ENCODE results near the gene KIRREL1.

Gene KIRREL1

GRCh38 chr1:158104891-158105290 is 111.4 kb downstream of the KIRREL1 start:
- Histone ChIP-seq H3K18ac (ENCODE audit: low read length) (peak overlapping the region; percentile 39), H2AK5ac (ENCODE audit: low read length) (no peak overlapping the region)

GRCh38 chr1:158105352-158106095 is 112.1 kb downstream of the KIRREL1 start:
- Histone ChIP-seq H3K23ac (ENCODE audit: low read length) (no peak overlapping the region), H3K79me2 (ENCODE audit: control insufficient read depth, insufficient read depth, low read length) (no peaks in the 10 kb centered on the region), H3K4me2 (ENCODE audit: low read length) (no peak overlapping the region), H3K9ac (ENCODE audit: low read length) (no peak overlapping the region), H4K8ac (ENCODE audit: low read depth, low read length) (no peak overlapping the region), H3K56ac (ENCODE audit: low read length) (no peak overlapping the region), H2AK5ac (ENCODE audit: low read length) (no peak overlapping the region), H2BK15ac (replicated peaks; ENCODE audit: low read depth) (no peak overlapping the region), H3K36me3 (ENCODE audit: control insufficient read depth, insufficient read depth, low read length) (no peaks in the 10 kb centered on the region), H3K4me1 (ENCODE audit: control insufficient read depth, low read depth, low read length) (peaks cover 18% of the 10 kb centered on the region), H3K79me1 (ENCODE audit: low read length) (no peaks in the 10 kb centered on the region), H3K27me3 (ENCODE audit: insufficient read depth, low read length, poor library complexity) (no peaks in the 10 kb centered on the region), H3K4ac (ENCODE audit: low read depth, low read length) (no peak overlapping the region), H3K18ac (ENCODE audit: low read length) (peak overlapping the region; percentile 75), H2BK5ac (ENCODE audit: low read length) (peak overlapping the region; percentile 11), H3K4me3 (ENCODE audit: low read length) (no peak overlapping the region), H3K27ac (ENCODE audit: low read depth, low read length) (peak overlapping the region; percentile 12), H2BK120ac (ENCODE audit: low read depth, low read length) (peak overlapping the region; percentile 51), H4K5ac (ENCODE audit: low read length) (no peak overlapping the region)
- WGBS (ENCODE audit: extremely low coverage, insufficient coverage, low lambda C conversion rate), result no CpG with 5 or more reads among the region's 9 CpGs
- no peak for DNase-seq

More at GRCh38 chr1:158104891-158105290, 111.4 kb downstream of the KIRREL1 start:
- Histone ChIP-seq H3K4me1 (ENCODE audit: control insufficient read depth, low read depth, low read length) (peaks cover 18% of the 10 kb centered on the region), H4K5ac (ENCODE audit: low read length) (no peak overlapping the region), H3K27ac (ENCODE audit: low read depth, low read length) (no peak overlapping the region), H2BK5ac (ENCODE audit: low read length) (no peak overlapping the region), H3K23ac (ENCODE audit: low read length) (no peak overlapping the region), H4K8ac (ENCODE audit: low read depth, low read length) (no peak overlapping the region), H2BK120ac (ENCODE audit: low read depth, low read length) (no peak overlapping the region), H3K4ac (ENCODE audit: low read depth, low read length) (peak overlapping the region; percentile 43), H3K79me2 (ENCODE audit: control insufficient read depth, insufficient read depth, low read length) (no peaks in the 10 kb centered on the region), H3K56ac (ENCODE audit: low read length) (no peak overlapping the region), H3K9ac (ENCODE audit: low read length) (no peak overlapping the region), H3K79me1 (ENCODE audit: low read length) (no peaks in the 10 kb centered on the region), H3K4me2 (ENCODE audit: low read length) (no peak overlapping the region), H3K36me3 (ENCODE audit: control insufficient read depth, insufficient read depth, low read length) (no peaks in the 10 kb centered on the region), H2BK15ac (replicated peaks; ENCODE audit: low read depth) (no peak overlapping the region), H3K4me3 (ENCODE audit: low read length) (no peak overlapping the region), H3K27me3 (ENCODE audit: insufficient read depth, low read length, poor library complexity) (no peaks in the 10 kb centered on the region)
- WGBS (ENCODE audit: extremely low coverage, insufficient coverage, low lambda C conversion rate), result no CpG with 5 or more reads among the region's 2 CpGs
- no peak for DNase-seq

GRCh38 chr1:158107916-158108315 is 114.5 kb downstream of the KIRREL1 start:
- Histone ChIP-seq H3K79me2 (ENCODE audit: control insufficient read depth, insufficient read depth, low read length) (no peaks in the 10 kb centered on the region), H3K23ac (ENCODE audit: low read length) (no peak overlapping the region), H3K4me2 (ENCODE audit: low read length) (no peak overlapping the region), H3K36me3 (ENCODE audit: control insufficient read depth, insufficient read depth, low read length) (no peaks in the 10 kb centered on the region), H3K9ac (ENCODE audit: low read length) (no peak overlapping the region), H3K18ac (ENCODE audit: low read length) (no peak overlapping the region), H4K8ac (ENCODE audit: low read depth, low read length) (no peak overlapping the region), H3K27ac (ENCODE audit: low read depth, low read length) (no peak overlapping the region), H3K4ac (ENCODE audit: low read depth, low read length) (no peak overlapping the region), H3K56ac (ENCODE audit: low read length) (no peak overlapping the region), H4K5ac (ENCODE audit: low read length) (no peak overlapping the region), H2BK5ac (ENCODE audit: low read length) (no peak overlapping the region), H3K4me3 (ENCODE audit: low read length) (no peak overlapping the region), H2AK5ac (ENCODE audit: low read length) (no peak overlapping the region), H2BK120ac (ENCODE audit: low read depth, low read length) (no peak overlapping the region), H3K27me3 (ENCODE audit: insufficient read depth, low read length, poor library complexity) (no peaks in the 10 kb centered on the region), H2BK15ac (replicated peaks; ENCODE audit: low read depth) (no peak overlapping the region), H3K79me1 (ENCODE audit: low read length) (no peaks in the 10 kb centered on the region), H3K4me1 (ENCODE audit: control insufficient read depth, low read depth, low read length) (peaks cover 14% of the 10 kb centered on the region)
- no peak for DNase-seq
- no CpG with 5 or more reads among the region's 2 CpGs for WGBS (ENCODE audit: extremely low coverage, insufficient coverage, low lambda C conversion rate)

- no peak overlapping the region for H3K27ac ChIP-seq (ENCODE audit: low read depth, low read length)
- no peak overlapping the region for H2AK5ac ChIP-seq (ENCODE audit: low read length)
- H3K36me3 ChIP-seq (ENCODE audit: control insufficient read depth, insufficient read depth, low read length), result no peaks in the 10 kb centered on the region
- H3K79me2 ChIP-seq (ENCODE audit: control insufficient read depth, insufficient read depth, low read length), result no peaks in the 10 kb centered on the region
- H3K4ac ChIP-seq (ENCODE audit: low read depth, low read length), result peak overlapping the region; percentile 56
- H4K8ac ChIP-seq (ENCODE audit: low read depth, low read length), result no peak overlapping the region
- H3K4me1 ChIP-seq (ENCODE audit: control insufficient read depth, low read depth, low read length), result peaks cover 4% of the 10 kb centered on the region
- peak overlapping the region; percentile 0 for H2BK120ac ChIP-seq (ENCODE audit: low read depth, low read length)
- H3K56ac ChIP-seq (ENCODE audit: low read length), result peak overlapping the region; percentile 91
- peak overlapping the region; percentile 66 for H4K5ac ChIP-seq (ENCODE audit: low read length)
- peak; percentile 71 for DNase-seq
- H3K4me2 ChIP-seq (ENCODE audit: low read length), result peak overlapping the region; percentile 79
- H3K79me1 ChIP-seq (ENCODE audit: low read length), result no peaks in the 10 kb centered on the region
- H2BK15ac ChIP-seq (replicated peaks; ENCODE audit: low read depth), result no peak overlapping the region
- peak overlapping the region; percentile 63 for H3K9ac ChIP-seq (ENCODE audit: low read length)
- no peaks in the 10 kb centered on the region for H3K27me3 ChIP-seq (ENCODE audit: insufficient read depth, low read length, poor library complexity)
- H3K18ac ChIP-seq (ENCODE audit: low read length), result peak overlapping the region; percentile 55
- H2BK5ac ChIP-seq (ENCODE audit: low read length), result no peak overlapping the region
- no CpG with 5 or more reads among the region's 58 CpGs for WGBS (ENCODE audit: extremely low coverage, insufficient coverage, low lambda C conversion rate)
- no peak overlapping the region for H3K23ac ChIP-seq (ENCODE audit: low read length)
- H3K4me3 ChIP-seq (ENCODE audit: low read length), result peak overlapping the region; percentile 59
Observed at GRCh38 chr1:158112994-158113758, 119.7 kb downstream of the KIRREL1 start.

- no peaks in the 10 kb centered on the region for H3K36me3 ChIP-seq (ENCODE audit: control insufficient read depth, insufficient read depth, low read length)
- WGBS (ENCODE audit: extremely low coverage, insufficient coverage, low lambda C conversion rate), result no CpG with 5 or more reads among the region's 8 CpGs
- peak overlapping the region; percentile 22 for H3K9ac ChIP-seq (ENCODE audit: low read length)
- H3K56ac ChIP-seq (ENCODE audit: low read length), result peak overlapping the region; percentile 59
- H2BK120ac ChIP-seq (ENCODE audit: low read depth, low read length), result no peak overlapping the region
- no peak overlapping the region for H2AK5ac ChIP-seq (ENCODE audit: low read length)
- no peaks in the 10 kb centered on the region for H3K79me1 ChIP-seq (ENCODE audit: low read length)
- no peak overlapping the region for H2BK15ac ChIP-seq (replicated peaks; ENCODE audit: low read depth)
- H3K4me1 ChIP-seq (ENCODE audit: control insufficient read depth, low read depth, low read length), result peaks cover 8% of the 10 kb centered on the region
- no peak overlapping the region for H3K27ac ChIP-seq (ENCODE audit: low read depth, low read length)
- no peak overlapping the region for H3K23ac ChIP-seq (ENCODE audit: low read length)
- H4K5ac ChIP-seq (ENCODE audit: low read length), result no peak overlapping the region
- H3K4ac ChIP-seq (ENCODE audit: low read depth, low read length), result no peak overlapping the region
- no peak for DNase-seq
- H3K79me2 ChIP-seq (ENCODE audit: control insufficient read depth, insufficient read depth, low read length), result no peaks in the 10 kb centered on the region
- no peak overlapping the region for H4K8ac ChIP-seq (ENCODE audit: low read depth, low read length)
- peak overlapping the region; percentile 31 for H3K18ac ChIP-seq (ENCODE audit: low read length)
- no peak overlapping the region for H2BK5ac ChIP-seq (ENCODE audit: low read length)
- no peak overlapping the region for H3K4me3 ChIP-seq (ENCODE audit: low read length)
- no peak overlapping the region for H3K4me2 ChIP-seq (ENCODE audit: low read length)
- H3K27me3 ChIP-seq (ENCODE audit: insufficient read depth, low read length, poor library complexity), result no peaks in the 10 kb centered on the region
Observed at GRCh38 chr1:158113759-158114127, 120.3 kb downstream of the KIRREL1 start.

All from mesendoderm (in vitro differentiated cells).